Stimulated activated CD4-positive, alpha-beta T cell treated with anti-CD3 and anti-CD28 coated beads, Interleukin-15, amount 100 ng/mL, for 1 hour (primary cell): ENCODE measurements around the gene PAPOLG.
A peak's percentile ranks its signal among the peaks of the same experiment; 100 is the strongest.
"Not testable (repeated sequence)": the region's sequence is repeated elsewhere in the genome, so short reads cannot be mapped to it uniquely, and the experiment has no call there.

ENCODE experiments used
- DNase-seq, 2 donors: peaks; one replicate each; pipeline ENCODE4 v3.0.0-alpha.2; 2020; ENCODE audit warnings: low read depth in 1 of 2, low spot score in 1 of 2

Gene PAPOLG

DNA sequence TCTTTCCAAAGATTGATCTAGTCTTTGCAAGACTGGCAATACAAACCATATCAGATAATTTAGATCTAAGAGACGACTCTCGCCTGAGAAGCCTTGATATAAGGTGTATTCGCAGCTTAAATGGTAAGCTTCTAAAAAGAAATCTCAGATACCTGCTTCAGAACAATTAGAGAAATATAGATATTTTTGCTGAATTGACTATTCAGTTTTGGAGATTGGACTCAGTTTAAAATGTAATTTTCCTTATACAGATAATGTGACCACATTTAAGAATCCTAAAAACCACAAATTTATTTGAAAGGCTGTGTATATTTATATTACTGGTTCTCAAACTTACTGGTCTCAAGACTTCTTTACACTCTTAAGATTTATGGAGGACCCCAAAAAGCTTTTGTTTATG, 15.4 kb downstream of the PAPOLG start:
- DNase-seq, result no peak

- DNase-seq, result no peak
Measured at GRCh38 chr2:60775048-60775639, 19.1 kb downstream of the PAPOLG start.

GRCh38 chr2:60778352-60778751, 22.3 kb downstream of the PAPOLG start:
- DNase-seq, result no peak

DNA sequence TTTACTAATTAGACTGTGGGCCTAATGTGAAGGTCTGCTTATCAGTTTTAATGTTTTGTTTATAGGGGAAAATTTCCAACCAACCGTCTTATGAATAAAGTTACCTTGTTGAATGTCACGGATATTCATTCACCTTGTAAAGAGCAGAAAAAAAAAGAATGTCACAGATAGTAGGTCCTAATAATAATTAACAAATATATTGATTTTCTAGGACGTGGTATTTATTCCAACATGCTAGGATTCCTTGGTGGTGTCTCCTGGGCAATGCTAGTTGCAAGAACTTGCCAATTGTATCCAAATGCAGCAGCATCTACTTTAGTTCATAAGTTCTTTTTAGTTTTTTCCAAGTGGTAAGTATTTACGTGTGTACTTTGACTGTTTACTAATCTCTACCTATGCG, 23.4 kb downstream of the PAPOLG start:
- DNase-seq, result no peak

DNA sequence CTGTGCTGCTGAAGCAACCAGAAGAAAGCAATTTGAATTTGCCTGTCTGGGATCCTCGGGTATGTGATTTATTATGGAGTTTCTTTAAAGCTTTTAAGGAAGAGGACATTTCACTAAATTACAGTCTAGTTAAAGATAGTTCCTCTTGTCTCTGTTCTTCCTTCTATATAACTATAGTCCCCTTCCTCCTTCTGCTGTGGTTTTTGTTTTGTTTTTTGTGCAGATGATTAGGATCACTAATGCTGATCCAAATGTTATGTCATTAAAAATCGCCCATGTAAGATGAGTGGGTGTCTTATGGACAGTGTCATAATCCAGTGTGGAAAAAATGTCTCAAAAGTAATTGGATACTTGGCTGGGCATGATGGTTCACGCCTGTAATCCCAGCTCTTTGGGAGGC, 24.7 kb downstream of the PAPOLG start:
- no peak for DNase-seq

GRCh38 chr2:60793169-60793568, 37.1 kb downstream of the PAPOLG start:
- no peak for DNase-seq

DNA sequence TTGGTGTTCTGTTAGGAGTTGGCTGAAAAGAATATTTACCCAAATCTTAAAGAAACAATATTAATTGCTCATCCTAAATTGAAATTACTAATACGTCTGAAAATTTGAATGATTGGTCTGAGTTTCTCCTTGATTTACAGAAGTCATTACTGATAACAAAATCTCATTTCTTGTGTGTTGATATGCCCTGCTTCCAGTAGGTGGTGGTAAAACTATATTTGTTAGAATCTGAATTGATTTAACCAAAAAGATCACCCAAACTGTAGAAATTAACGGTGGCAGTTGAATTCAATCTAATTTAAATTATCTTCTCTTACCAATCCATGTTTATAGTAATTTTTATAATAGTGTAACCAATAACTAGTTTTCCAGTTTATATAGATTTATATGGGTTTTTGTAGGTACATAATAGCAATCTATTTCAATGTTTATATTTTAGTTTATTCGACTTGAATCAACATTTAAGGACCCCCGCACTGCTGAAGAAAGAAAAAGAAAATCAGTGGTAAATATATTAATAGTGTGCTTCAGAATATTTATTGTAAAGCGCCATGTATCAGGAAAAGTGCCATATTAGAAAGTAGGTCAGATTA, 38.3 kb downstream of the PAPOLG start:
- no peak for DNase-seq

DNA sequence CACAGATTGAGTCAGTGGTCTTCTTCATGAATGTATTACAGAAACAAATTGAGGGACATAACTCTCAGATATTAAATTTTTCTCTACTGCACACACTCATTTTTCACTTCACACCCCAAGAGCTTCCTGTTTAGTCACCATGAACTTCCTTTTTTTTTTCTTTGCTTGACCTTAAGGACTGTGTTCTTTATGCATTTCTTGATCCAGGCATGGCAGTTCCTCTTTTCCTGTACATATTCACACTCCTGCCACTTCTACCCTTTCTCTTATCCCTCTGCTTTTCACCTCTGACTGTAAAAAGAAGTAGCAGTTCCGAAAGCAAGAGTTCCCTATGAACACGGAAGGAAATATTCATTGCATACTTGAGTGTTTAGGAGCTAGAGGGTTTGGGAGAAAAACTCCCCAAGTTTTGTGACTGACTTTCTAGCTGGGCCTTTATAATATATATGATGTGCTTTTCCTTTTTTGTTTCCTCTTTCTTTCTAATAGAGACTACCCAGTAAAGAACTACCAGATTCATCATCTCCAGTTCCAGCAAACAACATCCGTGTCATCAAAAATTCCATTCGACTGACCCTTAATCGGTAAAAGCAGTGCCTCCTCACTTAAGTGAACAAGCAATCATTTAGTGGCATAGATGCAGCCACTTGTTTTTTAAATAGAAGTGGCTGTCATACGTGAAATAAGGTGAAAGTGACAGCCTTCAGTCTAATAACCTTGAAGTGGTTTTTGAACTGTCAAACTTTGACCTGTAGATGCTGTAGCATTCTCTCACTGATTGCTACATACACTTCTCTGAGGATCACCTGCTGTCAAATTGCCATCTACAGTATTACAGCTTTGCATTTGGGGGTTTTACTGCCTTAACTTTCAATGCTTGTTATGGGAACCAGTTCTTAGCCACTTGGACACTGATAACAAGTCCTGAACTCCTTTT, 40.8 kb downstream of the PAPOLG start:
- no peak for DNase-seq

DNA sequence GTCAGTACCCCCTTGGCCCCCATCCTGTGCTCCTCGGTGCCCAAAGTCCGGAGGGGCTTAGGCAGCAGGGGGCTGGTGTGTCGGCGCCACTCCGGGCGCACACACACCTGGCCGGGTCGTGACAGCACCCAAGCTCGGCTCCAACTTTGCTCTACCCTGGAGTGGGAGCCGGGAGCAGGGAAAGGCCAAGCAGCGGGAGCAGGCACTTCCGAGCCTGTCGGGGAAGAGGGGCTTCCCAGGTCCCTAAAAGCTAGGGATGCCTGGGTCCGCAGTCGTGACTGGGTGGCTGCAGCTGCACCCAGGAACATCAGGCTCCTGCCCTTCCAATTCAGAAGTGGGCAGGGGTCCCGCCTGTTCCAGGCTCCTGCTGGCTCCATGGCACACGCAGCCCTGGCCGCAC, 48.4 kb downstream of the PAPOLG start:
- DNase-seq, result no peak

DNA sequence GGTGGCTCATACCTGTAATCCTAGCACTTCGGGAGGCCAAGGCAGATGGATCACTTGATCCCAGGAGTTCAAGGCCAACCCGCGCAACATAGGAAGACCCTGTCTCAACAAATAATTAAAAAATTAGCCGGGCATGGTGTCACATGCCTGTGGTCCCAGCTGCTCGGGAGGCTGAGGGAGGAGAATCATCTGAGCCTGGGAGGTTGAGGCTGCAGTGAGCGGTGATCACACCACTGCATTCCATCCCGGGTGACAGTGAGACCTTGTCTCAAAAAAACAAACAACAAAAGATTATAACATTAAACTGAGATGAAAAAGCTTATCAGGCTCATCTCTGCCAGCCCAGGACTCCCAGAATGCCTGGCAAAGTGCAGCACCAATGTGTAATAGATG, 50.5 kb downstream of the PAPOLG start:
- no peak for DNase-seq

- DNase-seq, result peak in 1 of 2 donors; percentile 42
Measured at GRCh38 chr2:60806988-60807681, 51.1 kb downstream of the PAPOLG start.

- no peak for DNase-seq
Measured at GRCh38 chr2:60808330-60808801, 52.3 kb downstream of the PAPOLG start.

GRCh38 chr2:60811491-60812375, 55.7 kb downstream of the PAPOLG start:
- DNase-seq, result no peak

GRCh38 chr2:60817191-60817590, 61.1 kb downstream of the PAPOLG start:
- not testable (repeated sequence) for DNase-seq

- no peak for DNase-seq
Measured at GRCh38 chr2:60818272-60818671, 62.2 kb downstream of the PAPOLG start.

DNA sequence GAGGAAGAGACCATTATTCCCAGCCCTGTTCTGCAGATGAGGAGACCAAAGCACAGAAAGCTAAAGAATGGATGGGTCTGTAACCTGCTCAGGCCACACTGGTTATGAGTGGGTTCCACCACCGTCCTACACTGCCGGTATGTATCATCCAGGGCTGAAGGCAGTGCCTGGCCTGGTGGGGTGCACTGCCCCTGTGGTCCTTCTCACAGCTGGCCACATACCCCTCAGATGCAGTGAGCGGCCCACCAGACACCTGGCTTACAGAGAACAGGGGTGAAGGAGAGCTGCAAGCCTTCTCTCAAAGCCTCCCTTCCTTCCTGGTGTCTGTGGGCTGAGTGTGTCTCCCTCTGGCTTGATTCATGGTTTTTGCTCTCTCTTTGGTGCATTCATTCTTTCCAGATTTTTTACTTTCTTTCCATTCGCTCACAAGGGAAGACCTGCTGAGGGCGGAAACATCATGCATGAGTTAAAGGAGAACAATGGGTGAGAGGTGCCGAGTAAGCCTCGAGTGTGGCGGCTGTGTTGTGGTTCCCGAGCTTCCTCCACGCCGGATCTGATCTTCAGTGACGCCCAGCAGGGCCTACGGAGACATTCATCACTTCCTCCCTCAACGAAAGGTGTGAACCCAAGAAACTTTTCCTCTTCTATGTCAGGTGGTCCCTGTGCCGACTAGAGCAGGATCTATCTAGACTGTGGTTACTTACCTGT, 63.2 kb downstream of the PAPOLG start:
- DNase-seq, result peak; percentile 52 to 67

DNA sequence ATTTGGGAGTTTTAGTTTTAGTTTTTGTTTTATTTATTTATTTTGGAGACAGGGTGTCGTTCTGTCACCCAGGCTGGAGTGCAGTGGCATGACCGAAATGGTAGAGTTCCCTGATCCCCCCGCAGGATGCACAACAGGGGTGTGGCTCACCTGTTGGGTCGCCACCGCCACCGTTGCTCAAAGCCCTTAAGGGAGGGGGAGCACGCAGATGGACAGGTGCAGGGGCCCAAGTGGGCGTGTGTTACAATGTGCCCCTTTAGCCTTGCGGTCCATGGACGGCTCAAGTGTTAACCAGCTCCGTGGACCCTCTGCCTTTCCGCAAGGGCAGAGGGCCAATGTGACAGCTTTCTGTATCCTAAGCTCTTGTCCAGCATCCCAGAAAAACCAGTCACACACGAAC, 63.9 kb downstream of the PAPOLG start:
- no peak for DNase-seq

GRCh38 chr2:60820416-60821132, 64.5 kb downstream of the PAPOLG start:
- DNase-seq, result no peak

- DNase-seq, result no peak
Measured at GRCh38 chr2:60821133-60821469, 65.0 kb downstream of the PAPOLG start.
